Putamen (tissue), 1 donor: ENCODE results near the gene DUSP1.
"Not testable (repeated sequence)": the region's sequence is repeated elsewhere in the genome, so short reads cannot be mapped to it uniquely, and the experiment has no call there.

Source experiments
- DNase-seq: peaks from one replicate; pipeline ENCODE4 v3.0.0-alpha.2; 2016; ENCODE audit warnings: low spot score

DUSP1 gene

DNA sequence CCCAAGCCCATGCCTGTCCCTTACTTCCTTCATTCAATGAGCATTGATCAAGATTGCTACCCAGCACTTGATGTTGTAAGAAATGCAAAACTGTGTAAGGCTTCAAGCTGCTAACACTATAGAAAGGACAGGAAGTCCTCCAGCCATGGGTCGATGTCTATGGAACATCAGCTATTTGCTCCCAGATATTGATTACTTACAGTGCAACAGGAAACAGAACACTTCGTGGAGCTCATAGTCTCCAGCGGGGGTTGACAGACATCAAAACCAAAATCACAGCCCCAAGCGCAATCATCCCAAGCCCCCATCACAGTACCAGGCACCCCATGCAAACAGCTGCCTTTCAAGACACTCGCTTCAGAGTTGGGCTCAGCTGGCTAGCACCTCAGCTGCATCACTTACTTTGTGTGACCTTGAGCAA, 26.8 kb upstream of the DUSP1 start:
- no peak for DNase-seq

DNA sequence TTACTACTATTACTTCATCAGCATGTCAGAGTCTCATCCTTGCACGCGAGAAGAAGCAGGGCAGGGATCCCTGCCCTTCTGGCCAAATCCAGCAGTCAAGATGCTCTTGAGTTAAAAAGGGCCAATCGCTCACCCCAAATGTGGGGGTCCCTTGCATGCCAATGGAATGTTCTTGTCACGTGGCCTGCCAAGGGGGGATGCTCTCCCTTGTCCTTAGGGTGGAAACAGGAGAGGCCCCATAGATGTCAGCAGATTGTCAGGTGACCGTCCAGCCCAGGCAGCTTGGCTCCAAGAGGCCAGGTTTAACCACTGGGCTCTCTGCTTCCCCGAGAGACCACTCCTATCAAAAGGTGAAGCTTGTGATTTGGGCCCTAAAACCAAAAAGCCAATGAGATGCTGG, 25.3 kb upstream of the DUSP1 start:
- no peak for DNase-seq

DNA sequence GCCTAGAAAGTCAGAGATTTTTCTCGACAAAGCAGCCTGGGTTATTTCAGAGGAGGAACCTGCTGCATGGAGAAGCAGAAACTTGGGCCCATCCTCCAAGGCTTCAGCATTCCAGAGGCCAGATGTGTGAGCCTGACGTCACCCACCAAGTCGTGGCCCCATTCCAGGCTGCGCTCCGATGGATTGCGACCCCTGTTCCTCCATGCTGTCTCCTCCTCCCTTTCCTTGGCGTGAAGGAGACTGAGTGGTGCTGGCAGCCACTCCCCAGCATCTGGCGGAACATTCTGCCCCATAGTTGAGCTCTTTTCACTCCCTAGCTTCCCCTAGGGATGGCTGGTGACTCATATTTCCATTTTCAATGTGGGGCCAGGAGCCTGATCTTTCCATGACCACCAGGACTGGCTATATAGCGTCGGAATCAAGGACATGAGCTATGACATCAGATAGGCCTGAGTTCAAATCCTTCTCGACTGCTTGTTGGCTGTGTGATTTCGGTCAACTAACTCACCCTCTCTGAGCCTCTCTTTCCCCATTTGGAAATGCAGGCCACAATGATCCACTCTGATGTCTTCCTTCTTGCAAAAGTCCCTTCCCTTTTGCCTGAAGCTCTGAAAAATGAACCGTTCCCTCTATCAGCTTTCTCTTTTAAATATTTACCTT, 24.5 kb upstream of the DUSP1 start:
- no peak for DNase-seq

DNA sequence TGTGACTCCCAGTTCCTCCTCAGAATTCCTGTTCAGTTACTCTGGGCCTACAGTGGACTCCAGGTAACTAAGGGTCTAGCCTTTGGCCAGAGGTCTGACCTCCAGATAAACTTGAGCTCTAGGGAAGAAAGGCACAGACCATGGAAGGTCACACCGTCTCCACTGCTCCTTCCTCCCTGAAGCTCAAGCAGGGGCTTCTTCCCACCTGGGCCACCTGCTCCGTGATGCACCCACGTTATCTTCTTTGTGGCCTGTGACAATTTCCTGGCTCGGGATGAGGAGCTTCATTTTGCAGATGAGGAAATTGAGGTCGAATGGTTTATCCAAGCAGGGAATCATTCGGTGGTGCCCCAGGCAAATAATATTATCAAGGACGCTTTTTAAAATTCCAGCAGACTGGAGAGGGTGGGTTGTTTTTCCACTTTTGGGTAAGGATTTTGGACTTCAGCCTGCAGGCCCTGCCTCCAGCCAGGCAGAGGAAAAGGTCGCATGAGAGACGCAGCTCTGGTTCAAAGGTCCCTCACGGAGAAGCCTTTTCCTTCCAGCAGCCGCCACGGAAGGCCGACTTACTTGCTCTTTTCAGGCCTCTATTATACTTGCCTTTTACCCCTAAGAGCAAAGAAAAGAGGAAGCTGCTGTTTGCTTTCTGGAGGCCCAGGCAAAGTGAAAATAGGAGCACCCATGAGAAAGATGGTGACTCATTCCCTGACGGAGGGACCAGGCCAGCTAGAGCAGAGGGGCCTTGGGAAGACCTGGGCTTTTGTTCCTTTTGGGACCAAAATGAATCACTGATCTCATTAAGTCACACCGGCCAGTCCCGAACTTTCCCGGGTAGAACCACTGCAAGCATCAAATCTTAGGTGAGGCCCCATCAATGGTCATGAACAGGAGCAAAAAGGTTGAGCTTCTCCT, 22.8 kb upstream of the DUSP1 start:
- DNase-seq, result no peak

DNA sequence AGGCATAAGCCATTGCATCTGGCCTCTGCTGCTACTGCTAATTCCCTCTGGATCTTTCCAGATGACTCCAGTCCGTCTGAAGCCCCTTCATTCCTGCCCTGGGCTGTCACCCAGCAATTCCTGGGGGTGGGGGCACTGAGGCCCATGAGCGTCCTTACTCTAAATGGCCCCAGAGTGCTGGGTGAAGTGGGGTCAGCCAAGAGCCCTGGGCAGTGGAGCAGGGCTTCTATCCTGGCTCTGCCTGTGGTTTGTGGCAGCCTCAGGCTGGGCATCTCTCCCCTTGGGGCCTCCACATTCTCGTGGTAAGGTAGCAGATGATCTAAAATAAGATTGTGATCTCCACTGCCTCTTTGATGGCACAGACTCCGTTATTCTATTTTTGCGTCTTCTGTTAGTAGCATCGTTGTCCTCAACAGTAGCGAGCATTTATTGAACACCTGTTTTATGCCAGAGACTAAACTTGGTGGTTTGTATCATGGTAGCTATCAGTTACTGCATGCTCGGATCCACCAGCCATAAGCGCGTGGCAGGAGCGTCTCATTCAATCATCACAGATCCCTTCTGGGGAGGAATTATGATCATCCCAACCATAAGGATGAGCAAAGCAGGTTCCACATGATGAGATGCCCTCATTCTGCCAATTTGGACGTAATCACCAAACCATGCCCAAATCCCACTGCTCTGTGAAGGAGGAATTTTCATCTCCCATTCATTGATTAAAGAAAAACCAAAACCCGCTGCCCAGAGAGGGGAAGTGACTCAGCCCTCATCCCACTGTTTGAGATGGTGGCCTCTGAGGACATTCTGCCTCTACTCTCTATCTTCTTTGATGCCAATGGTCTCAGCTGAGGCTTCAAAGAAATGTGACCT, 21.9 kb upstream of the DUSP1 start:
- no peak for DNase-seq

DNA sequence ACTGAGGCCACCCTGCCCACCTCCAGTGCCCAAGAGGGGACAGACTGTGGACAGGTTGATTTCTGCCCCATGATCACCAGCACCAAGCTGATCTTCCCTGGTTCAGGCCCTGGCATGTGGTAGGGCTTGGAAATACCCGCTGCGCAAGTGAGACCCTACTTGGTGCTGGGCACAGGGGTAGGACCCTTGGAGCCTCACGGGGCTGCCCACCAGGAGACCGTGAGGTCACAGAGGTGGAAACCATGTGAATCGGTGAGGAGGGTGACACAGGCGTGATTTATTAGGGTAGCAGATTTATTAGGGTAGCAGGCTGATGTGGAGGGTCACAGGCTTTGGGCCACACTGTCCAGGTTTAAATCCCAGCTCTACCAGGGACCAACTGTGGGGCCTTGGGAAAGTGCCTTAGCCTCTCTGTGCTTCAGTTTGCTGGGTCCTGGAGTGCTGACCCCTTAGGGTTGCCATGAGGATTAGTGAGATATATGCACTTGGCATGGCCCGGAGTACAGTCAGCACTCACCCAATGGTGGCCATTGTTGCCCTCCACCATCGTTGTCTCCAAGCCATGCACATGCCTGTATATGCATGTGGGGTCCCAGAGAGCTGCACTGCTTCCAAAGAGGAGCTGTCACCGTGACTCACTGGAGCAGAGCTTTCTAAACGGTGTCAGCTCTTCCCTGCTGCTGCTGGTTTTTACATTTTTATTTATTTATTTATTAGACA, 20.9 kb upstream of the DUSP1 start:
- DNase-seq, result no peak

DNA sequence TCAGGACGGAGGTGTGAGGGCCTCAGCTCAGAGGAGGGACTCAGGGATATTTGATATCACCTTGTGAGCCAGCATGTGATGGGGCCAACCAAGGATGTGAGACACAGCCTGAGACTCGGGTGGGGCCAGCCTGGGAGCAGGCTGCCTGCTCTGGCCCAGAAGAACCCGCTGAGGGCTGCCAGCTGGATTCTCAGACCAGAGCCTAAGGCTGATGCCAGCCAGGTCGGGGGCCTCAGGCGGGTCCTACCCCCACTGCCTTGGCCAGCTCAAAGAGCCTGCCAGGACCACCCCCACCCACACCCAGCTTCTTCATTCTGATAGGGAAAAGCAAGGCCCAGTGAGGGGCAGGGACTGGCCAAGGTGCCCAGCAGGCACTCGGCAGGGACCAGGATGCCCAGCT, 20.3 kb upstream of the DUSP1 start:
- DNase-seq, result no peak

DNA sequence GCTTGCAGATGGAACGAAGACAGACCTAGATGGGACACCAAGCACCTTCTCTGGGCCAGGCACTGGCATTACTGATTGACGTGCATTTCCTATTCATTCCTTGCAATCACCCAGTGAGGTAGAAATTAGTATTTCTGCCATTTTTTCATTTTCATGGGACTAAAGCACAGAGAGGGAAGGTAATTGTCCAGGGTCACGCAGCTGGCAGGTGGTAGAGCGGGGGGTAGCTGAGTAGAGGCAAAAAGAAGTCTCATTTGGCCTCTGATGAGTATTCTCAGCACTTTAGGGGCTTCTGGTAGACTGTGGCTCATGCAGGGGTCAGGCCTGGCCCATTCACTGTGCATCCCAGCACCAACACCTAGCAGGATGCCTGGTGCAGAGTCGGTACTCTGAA, 19.5 kb upstream of the DUSP1 start:
- DNase-seq, result no peak

DNA sequence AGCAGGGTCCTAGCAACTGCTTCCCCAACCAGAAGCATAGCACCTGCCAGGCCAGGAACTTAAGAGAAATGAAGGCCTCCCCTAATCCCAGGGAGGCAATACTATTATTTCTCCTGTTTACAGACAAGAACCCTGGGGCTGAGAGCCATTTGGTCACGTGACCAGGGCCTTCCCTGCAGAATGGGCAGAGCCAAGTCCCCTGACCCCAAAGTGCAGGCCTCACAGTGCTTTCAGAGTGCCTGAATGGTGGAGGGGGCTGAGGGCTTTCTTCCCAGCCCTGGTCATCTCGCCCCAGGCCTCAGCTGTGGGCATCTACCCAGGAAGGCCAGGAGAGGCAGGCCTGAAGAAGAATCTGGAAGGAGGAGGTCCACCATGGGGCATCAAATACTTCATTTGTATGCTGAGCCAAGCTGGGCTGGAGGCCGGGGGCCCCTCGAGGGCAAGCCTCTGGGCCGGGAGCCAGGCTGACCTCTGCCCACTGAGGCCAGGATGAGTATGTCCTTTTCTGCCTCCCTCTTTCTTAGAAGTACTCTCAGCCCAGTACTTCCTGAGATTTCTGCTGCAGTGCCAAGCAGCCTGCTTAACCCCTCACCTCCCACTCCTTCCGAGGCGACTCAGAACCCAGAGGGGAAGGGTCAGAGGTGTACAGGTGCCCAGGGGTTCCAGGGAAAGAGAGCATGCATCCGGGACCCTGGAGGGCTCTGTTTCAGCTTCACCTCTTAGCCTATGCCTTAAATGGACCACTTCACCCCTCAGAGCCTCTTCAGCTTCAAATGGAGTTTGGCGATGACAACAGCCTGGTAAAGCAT, 18.9 kb upstream of the DUSP1 start:
- DNase-seq, result no peak

DNA sequence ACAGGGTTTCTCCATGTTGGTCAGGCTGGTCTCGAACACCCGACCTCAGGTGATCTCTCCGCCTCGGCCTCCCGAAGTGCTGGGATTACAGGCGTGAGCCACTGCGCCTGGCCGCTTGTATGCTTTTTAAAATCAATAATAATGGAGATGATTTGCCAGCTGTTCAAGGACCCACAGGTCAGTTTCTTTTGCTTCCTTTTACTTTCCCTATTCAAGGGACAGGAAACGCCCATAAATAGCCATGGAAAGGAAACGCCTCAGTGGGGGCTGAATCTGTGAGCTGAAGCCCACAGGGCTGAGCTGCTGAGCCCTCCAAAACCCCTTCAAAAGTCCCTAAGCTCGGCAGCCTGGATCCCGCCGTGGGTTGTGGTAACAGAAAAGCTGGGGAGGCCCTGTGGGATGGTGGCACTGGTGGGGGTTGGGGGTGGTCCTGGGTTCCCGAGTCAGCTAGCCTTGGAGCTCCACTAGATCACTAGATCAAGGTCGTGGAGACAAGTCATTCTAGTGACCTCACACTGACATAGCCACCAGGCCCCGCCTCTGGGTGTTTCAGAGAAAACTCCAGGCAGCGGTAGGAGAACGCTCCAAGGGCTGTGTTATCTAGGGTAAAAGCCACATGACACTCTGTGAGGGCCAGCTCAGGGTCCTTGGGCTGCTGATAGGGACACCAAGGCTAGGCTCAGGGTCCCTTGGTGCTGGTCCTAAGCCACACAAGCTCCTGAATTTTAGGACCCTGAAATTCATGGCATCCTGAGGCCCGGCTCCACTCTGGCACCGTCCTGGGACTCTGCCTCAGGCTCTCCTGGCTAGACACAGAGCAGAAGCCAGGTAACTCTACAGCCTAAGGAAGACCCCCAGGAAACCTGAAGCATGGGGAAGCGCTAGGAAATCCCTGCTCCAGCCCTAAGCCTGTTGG, 18.0 kb upstream of the DUSP1 start:
- DNase-seq, result no peak

DNA sequence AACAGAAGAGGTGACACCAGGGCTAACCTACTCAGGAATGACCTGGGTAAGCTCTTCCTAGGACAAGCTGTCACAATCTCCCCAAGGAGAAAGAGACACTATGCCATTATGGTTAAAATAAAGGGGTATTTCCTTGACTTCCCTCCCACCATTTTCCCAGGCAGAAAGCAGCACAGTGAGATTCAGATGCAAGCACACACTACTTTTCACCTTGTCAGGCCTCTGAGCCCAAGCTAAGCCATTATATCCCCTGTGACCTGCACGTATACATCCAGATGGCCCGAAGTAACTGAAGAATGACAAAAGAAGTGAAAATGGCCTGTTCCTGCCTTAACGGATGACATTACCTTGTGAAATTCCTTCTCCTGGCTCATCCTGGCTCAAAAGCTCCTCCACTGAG, 16.5 kb upstream of the DUSP1 start:
- DNase-seq, result not testable (repeated sequence)

DNA sequence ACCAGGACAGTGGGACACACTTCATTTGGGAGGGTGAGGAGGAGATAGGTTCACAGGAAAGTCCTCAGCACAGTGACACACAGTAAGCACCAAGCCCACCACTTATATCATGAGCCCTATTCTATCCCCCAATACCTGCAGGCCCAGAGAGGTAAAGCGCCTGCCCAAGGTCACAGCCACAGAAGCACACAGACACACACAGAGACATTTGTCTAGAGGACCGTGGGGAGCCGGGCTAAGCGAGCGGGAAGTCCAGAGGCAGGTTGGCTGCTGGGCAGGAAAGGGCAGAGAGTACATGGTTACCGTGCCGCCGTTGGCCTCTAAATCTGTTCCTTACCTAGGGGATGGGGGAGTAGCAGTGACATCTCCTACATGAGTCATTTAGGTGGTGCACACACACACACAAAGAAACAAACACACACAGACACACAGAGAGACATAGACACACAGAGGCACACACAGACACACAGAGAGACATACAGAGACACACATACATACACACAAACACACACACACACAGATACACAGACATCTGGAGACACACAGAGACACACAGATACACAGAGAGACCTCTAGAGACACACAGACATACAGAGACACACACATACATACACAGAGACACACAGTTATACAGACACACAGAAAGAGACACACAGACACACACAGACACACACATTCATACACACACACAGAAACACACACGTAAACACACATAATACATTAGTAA, 15.9 kb upstream of the DUSP1 start:
- DNase-seq, result no peak

DNA sequence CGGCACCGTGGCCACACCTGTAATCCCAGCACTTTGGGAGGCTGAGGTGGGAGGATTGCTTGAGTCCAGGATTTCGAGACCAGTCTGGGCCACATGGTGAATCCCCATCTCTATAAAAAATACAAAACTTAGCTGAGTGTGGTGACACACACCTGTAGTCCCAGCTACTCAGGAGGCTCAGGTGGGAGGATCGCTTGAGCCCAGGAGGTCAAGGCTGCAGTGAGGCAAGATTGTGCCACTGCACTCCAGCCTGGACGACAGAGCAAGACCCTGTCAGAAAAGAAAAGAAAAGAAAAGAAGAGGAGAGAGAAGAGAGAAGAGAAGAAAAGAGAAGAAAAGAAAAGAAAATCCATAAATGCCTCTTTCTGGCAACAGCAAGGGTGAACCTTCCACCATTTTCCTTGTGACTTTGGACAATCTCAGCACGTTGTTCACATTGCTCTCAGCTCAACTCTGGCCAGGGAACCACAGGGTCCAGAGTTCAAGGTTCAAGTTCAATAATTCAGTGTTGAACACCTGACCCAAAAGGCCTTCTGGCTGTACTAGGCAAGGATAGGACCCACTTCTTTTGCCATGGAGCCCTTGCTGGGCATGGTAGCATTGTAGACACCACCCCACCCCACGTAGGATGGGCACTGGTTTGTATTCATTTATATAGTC, 14.6 kb upstream of the DUSP1 start:
- no peak for DNase-seq

DNA sequence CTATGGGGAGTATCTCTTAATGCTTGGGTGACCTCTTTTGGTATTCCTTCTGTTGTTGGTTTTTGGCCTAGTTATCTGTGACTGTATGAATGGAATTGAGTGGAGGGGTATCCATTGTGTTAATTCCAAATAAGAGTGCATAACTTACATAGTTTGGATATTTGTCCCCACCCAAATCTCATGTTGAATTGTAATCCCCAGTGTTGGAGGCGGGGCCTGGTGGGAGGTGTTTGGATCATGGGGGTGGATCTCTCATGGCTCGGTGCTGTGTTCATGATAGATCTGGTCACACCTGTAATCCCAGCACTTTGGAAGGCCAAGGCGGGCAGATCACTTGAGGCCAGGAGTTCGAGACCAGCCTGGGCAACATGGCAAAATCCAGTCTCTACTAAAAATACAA, 13.2 kb upstream of the DUSP1 start:
- not testable (repeated sequence) for DNase-seq

DNA sequence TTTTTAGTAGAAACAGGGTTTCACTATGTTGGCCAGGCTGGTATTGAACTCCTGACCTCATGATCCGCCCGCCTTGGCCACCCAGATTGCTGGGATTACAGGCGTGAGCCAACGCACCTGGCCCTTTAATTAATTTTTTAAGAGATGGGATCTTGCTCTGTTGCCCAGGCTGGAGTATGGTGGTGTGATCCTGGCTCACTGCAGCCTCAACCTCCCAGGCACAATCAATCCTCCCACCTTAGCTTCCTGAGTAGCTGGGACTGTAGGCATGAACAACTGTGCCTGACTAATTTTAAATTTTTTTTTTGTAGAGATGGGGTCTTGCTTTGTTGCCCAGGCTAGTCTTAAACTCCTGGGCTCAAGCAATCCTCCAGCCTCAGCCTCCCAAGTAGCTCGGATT, 12.3 kb upstream of the DUSP1 start:
- DNase-seq, result not testable (repeated sequence)

DNA sequence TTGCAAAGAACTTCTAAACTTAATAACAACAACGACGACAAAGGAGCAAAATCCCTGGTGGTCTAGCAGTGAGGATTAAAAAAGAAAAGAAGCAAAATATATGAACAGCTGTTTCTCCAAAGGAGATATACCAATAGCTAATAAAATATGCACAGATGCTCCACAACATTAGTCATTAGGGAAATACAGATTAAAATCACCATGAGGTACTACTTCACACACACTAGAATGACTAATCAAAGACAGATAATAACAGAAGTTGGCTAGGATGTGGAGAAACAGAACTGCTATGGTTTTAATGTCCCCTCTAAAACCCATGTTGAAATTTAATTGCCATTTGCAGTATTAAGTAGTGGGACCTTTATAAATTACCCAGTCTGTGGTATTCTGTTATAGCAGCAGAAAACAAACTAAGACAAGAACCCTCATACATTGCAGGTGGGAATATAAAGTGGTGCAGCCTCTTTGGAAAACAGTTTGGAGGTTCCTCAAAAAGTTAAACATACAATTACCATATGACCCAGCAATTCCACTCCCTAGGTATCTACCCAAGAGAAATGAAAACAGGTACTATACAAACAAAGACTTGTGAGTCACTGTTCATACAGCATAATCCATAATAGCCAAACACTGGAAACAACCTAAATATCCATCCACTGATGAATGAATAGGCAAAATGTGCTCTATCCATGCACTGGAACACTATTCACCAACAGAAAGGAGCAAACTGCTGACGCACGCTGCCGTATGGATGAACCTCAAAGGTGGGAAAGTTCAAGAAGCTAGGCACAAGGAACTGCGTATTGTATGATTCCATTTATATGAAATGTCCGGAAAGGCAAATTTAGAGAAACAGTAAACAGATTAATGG, 11.4 kb upstream of the DUSP1 start:
- DNase-seq, result no peak

DNA sequence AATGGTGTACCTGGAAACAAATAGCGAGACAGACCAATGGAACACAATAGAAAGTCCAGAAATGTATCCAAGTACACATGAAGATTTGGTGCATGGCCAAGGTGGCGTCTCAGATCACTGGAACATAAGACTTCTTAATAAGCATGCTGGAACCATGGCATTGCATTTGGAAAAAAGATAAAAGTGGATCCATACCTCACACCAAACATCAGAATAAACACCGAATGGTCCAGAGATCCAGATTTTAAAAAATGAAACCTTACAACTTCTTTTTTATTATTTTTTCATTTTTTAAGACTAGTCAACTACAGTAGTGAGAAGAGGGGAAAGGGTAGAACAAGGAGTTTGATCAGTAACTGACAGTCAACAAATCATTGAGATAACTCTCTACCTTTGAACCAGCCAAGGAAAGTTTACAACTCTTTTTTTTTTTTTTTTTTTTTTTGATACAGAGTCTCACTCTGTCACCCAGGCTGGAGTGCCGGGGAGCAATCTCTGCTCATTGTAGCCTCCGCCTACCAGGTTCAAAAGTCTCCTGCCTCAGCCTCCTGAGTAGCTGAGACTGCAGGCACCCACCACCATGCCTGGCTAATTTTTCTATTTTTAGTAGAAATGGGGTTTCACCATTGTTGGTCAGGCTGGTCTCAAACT, 8.8 kb upstream of the DUSP1 start:
- no peak for DNase-seq
